Thyroid gland (tissue), 4 donors: Measurements from ENCODE around the gene ALPG.

Experiments
- POLR2A ChIP-seq, 2 donors: fragments of 450-650 bp; IDR thresholded peaks; one replicate each; pipeline ENCODE4 v1.6.1; 2017; ENCODE audit warnings: antibody characterized with exemption in 2 of 2, mild to moderate bottlenecking in 2 of 2, moderate library complexity in 1 of 2
- TF ChIP-seq, protein P1 (sequence below), 6 experiments: fragments of 200-600 bp in 3 of 6; fragments of 450-650 bp in 3 of 6; sonication (generic) in 3 of 6; IDR thresholded peaks; one replicate each; pipeline ENCODE4 v1.5.1; 2016 to 2019; ENCODE audit warnings: antibody characterized with exemption in 6 of 6, mild to moderate bottlenecking in 2 of 6, inconsistent platforms in 1 of 6, moderate library complexity in 1 of 6

DNA sequence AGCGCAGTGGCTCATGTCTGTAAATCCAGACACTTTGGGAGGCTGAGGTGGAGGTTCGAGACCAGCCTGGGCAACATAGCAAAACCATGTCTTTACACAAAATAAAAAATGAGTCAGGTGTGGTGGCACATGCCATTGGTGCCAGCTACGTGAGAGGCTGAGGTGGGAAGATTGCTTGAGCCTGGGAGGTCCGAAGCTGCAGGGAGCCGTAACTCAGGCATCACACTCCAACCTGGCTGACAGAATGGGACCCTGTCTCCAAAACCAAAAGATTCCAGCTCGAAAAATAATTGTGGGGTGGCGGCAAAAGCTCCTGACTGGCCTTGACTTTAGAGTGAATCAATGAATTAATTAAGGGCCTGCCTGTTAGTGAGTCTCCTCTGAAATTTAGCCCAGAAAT lies 29.3 kb upstream of the ALPG start:
- TF ChIP-seq, protein P1, sequence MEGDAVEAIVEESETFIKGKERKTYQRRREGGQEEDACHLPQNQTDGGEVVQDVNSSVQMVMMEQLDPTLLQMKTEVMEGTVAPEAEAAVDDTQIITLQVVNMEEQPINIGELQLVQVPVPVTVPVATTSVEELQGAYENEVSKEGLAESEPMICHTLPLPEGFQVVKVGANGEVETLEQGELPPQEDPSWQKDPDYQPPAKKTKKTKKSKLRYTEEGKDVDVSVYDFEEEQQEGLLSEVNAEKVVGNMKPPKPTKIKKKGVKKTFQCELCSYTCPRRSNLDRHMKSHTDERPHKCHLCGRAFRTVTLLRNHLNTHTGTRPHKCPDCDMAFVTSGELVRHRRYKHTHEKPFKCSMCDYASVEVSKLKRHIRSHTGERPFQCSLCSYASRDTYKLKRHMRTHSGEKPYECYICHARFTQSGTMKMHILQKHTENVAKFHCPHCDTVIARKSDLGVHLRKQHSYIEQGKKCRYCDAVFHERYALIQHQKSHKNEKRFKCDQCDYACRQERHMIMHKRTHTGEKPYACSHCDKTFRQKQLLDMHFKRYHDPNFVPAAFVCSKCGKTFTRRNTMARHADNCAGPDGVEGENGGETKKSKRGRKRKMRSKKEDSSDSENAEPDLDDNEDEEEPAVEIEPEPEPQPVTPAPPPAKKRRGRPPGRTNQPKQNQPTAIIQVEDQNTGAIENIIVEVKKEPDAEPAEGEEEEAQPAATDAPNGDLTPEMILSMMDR (IDR thresholded peaks at IDR 0.05), result no peak
- TF ChIP-seq POLR2A (IDR thresholded peaks at IDR 0.05), result no peak
